Ishikawa (cell line): ENCODE measurements around the gene LRP1.
A peak's percentile ranks its signal among the peaks of the same experiment; 100 is the strongest.

Experiments
- CEBPB ChIP-seq: IDR thresholded peaks from 2 replicates; pipeline ENCODE4 v1.6.1; 2012
- CREB1 ChIP-seq: IDR thresholded peaks from 2 replicates; pipeline ENCODE4 v1.6.1; 2012; ENCODE audit warnings: low read depth
- EGR1 ChIP-seq: IDR thresholded peaks from 2 replicates; pipeline ENCODE4 v1.6.1; 2012
- EP300 ChIP-seq: IDR thresholded peaks from 2 replicates; pipeline ENCODE4 v1.6.1; 2012; ENCODE audit warnings: borderline replicate concordance
- FOXM1 ChIP-seq: IDR thresholded peaks from 2 replicates; pipeline ENCODE4 v1.6.1; 2012; ENCODE audit warnings: low read depth, borderline replicate concordance
- NFIC ChIP-seq: IDR thresholded peaks from 2 replicates; pipeline ENCODE4 v1.6.1; 2012
- RAD21 ChIP-seq: IDR thresholded peaks from 2 replicates; pipeline ENCODE4 v1.6.1; 2012; ENCODE audit warnings: low read depth
- TAF1 ChIP-seq: IDR thresholded peaks from 2 replicates; pipeline ENCODE4 v1.6.1; 2012; ENCODE audit warnings: low read depth, mild to moderate bottlenecking
- TCF12 ChIP-seq: IDR thresholded peaks from 2 replicates; pipeline ENCODE4 v1.6.1; 2012; ENCODE audit warnings: low read depth
- TEAD4 ChIP-seq: IDR thresholded peaks from 2 replicates; pipeline ENCODE4 v1.6.1; 2012
- YY1 ChIP-seq: IDR thresholded peaks from 2 replicates; pipeline ENCODE4 v1.6.1; 2012; ENCODE audit warnings: low read depth
- ZBTB7A ChIP-seq: IDR thresholded peaks from 2 replicates; pipeline ENCODE4 v1.6.1; 2012; ENCODE audit warnings: low read depth
- TF ChIP-seq, protein P1 (sequence below): IDR thresholded peaks from 2 replicates; pipeline ENCODE4 v1.6.1; 2012; ENCODE audit warnings: low read depth, mild to moderate bottlenecking
- TF ChIP-seq, protein P2 (sequence below): IDR thresholded peaks from 2 replicates; pipeline ENCODE4 v1.6.1; 2012
- TF ChIP-seq, protein P3 (sequence below): IDR thresholded peaks from 2 replicates; pipeline ENCODE4 v1.6.1; 2012

The LRP1 gene

DNA sequence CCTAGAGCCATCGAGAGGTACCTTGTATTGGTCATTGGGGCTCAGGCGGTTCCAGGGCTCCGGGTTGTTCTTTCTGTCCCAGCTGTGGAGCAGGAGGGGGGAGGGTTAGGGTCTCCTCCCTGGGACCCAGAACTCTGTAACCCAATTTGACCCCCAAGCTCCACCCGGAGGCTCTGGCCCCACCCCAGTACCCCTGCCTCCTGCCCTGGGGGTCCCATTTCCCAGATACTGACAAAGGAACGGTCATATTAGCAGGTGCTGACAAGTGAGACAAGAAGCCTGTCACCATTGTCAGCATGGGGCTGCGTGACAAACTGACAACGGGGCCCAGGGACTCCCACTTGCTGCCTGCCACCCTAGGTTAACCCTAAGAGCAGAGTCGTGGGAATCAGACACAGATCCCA, 107.4 kb downstream of the LRP1 start:
- no peak for TF ChIP-seq FOXM1
- TF ChIP-seq ZBTB7A, result no peak
- TF ChIP-seq TCF12, result no peak
- TF ChIP-seq, protein P1, sequence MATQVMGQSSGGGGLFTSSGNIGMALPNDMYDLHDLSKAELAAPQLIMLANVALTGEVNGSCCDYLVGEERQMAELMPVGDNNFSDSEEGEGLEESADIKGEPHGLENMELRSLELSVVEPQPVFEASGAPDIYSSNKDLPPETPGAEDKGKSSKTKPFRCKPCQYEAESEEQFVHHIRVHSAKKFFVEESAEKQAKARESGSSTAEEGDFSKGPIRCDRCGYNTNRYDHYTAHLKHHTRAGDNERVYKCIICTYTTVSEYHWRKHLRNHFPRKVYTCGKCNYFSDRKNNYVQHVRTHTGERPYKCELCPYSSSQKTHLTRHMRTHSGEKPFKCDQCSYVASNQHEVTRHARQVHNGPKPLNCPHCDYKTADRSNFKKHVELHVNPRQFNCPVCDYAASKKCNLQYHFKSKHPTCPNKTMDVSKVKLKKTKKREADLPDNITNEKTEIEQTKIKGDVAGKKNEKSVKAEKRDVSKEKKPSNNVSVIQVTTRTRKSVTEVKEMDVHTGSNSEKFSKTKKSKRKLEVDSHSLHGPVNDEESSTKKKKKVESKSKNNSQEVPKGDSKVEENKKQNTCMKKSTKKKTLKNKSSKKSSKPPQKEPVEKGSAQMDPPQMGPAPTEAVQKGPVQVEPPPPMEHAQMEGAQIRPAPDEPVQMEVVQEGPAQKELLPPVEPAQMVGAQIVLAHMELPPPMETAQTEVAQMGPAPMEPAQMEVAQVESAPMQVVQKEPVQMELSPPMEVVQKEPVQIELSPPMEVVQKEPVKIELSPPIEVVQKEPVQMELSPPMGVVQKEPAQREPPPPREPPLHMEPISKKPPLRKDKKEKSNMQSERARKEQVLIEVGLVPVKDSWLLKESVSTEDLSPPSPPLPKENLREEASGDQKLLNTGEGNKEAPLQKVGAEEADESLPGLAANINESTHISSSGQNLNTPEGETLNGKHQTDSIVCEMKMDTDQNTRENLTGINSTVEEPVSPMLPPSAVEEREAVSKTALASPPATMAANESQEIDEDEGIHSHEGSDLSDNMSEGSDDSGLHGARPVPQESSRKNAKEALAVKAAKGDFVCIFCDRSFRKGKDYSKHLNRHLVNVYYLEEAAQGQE, result no peak
- no peak for TF ChIP-seq NFIC
- TF ChIP-seq TAF1, result no peak
- TF ChIP-seq CREB1, result no peak
- TF ChIP-seq RAD21, result no peak
- no peak for TF ChIP-seq YY1
- TF ChIP-seq, protein P2, sequence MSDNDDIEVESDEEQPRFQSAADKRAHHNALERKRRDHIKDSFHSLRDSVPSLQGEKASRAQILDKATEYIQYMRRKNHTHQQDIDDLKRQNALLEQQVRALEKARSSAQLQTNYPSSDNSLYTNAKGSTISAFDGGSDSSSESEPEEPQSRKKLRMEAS, result no peak
- no peak for TF ChIP-seq CEBPB
- TF ChIP-seq, protein P3, sequence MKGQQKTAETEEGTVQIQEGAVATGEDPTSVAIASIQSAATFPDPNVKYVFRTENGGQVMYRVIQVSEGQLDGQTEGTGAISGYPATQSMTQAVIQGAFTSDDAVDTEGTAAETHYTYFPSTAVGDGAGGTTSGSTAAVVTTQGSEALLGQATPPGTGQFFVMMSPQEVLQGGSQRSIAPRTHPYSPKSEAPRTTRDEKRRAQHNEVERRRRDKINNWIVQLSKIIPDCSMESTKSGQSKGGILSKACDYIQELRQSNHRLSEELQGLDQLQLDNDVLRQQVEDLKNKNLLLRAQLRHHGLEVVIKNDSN, result no peak
- no peak for TF ChIP-seq EP300
- TF ChIP-seq EGR1, result no peak
- no peak for TF ChIP-seq TEAD4

DNA sequence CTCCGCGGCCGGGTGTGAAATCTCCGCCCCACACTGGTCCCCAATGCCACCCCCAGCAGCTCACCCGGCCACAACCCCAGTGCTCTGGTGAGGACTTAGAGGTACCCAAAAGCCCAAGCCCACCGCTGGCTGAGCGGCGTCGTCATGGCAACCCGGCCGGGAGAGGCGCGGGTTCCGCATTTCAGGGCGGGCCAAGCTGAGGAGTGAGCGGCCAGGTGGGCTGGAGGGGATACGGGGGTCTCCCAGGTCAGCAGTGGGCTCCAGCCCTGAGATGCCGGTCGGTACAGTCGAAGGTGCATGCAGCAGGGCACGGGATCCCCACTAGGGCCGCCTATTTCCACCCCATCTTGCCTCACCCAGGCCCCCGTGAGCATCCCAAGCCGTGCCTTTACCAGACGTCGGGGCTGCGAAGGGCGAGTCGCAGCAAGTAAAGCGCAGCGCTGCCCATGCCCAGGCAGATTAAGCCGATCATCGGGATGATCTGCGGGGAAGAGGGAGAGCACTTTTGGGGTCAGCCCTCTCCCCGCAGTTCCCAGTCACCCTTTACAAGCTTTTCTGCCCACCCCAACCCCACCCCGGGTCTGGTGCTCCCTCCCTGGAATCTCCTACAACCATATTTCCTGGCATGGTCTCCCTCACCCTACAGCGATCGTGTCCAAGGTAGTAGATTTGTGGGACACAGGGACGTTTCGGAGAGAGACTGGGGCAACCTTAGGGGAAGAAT, 108.1 kb downstream of the LRP1 start:
- TF ChIP-seq ZBTB7A (no peak), TEAD4 (no peak), RAD21 (no peak), CEBPB (no peak), NFIC (no peak), CREB1 (no peak), EGR1 (no peak), TAF1 (no peak), EP300 (no peak), TCF12 (no peak), YY1 (no peak), FOXM1 (no peak)
- TF ChIP-seq, protein P2, result no peak
- TF ChIP-seq, protein P1, result no peak
- TF ChIP-seq, protein P3, result no peak

DNA sequence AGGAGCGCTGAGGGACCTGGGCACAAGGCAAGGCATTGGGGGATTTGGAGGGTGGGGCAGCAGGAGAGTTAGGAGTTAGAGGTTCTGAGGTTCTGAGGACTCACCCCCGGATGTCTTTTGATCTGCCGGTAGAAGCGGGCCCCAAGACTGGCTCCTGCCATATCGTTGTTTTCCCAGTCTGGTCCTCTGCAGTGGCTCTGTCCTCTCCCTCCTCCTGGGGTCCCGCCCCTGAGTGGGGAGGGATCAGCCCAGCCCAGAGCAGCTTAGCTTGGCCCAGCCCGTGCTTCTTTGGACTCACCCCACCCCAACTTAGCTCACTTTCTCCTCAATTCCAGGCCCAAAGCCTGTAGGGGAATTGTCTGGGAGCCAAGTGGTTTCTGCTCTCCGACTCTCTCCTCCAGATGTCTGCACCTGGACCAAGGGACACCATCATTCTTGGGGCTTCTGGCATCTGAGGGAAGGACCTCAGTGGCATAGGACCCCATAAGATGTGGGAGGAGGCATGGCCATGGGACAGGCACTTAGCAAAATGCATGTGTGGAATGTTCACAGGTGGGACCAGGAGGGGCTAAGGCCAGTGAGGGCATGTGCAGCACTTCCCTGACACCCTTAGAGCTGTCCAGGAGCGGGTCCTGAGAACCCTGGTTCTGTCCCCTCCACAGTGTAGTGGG, 108.8 kb downstream of the LRP1 start:
- TF ChIP-seq, protein P1, result 0 out of 2 replicates have a peak, but pooled peaks have one; percentile 22
- TF ChIP-seq, protein P2, result 0 out of 2 replicates have a peak, but pooled peaks have one; percentile 7
- no peak for TF ChIP-seq EP300

DNA sequence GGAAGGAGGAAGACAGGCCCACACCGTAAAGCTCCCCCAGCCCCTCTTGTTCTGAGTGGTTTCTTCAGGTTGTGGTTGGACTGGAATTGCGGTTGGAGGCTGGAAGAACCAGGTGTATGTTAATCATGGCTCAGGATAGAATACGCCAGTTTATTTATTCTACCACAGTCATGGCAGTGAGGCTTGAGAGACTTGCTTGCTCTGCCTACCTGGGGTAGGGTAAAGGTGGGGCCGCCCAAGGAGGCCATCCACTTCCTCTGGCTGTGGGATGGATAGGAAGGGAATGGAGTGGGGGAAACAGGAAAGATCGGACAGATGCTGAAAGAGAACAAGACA, 109.3 kb downstream of the LRP1 start:
- TF ChIP-seq FOXM1 (no peak), TAF1 (no peak)
